HepG2 (cell line): ENCODE results near the gene ARF5.

Source experiments
- CTCF ChIP-seq: sonication (generic); formaldehyde crosslinking; IDR thresholded peaks from 2 replicates; pipeline ENCODE4 v1.5.0; 2020; ENCODE audit warnings: mild to moderate bottlenecking, missing genetic modification reagents, moderate library complexity
- DPF2 ChIP-seq: sonication (generic); formaldehyde crosslinking; IDR thresholded peaks from 2 replicates; pipeline ENCODE4 v1.4.0; 2020; ENCODE audit warnings: mild to moderate bottlenecking, low read depth, missing genetic modification reagents, borderline replicate concordance
- EP300 ChIP-seq, 3 experiments: sonication (generic) in 1 of 3; formaldehyde crosslinking in 1 of 3; IDR thresholded peaks; 2 replicates each; pipeline versions ENCODE4 v1.5.1 to v1.6.1; 2011 to 2020; ENCODE audit warnings: low read depth in 2 of 3, low read length in 2 of 3, borderline replicate concordance in 1 of 3, improper control_type of control experiment in 1 of 3, mild to moderate bottlenecking in 1 of 3, missing genetic modification reagents in 1 of 3, moderate library complexity in 1 of 3
- EZH2 ChIP-seq: conservative IDR thresholded peaks from 2 replicates; pipeline ENCODE4 v1.6.1; 2012; ENCODE audit warnings: mild to moderate bottlenecking, low read depth, low read length, moderate library complexity
- GTF2F1 ChIP-seq: fragments of 150-350 bp; IDR thresholded peaks from 2 replicates; pipeline ENCODE4 v1.6.1; 2014; ENCODE audit warnings: low read length
- HNF4G ChIP-seq, 2 experiments: sonication (generic) in 1 of 2; formaldehyde crosslinking in 1 of 2; IDR thresholded peaks; 2 replicates each; pipeline versions ENCODE4 v1.4.0 to v1.6.1; 2011 to 2020; ENCODE audit warnings: borderline replicate concordance in 2 of 2, low read depth in 2 of 2, mild to moderate bottlenecking in 2 of 2, low read length in 1 of 2, missing genetic modification reagents in 1 of 2, moderate library complexity in 1 of 2
- MYNN ChIP-seq: sonication (generic); formaldehyde crosslinking; IDR thresholded peaks from 2 replicates; pipeline ENCODE4 v1.4.0; 2020; ENCODE audit warnings: mild to moderate bottlenecking, low read depth, missing genetic modification reagents
- NFE2 ChIP-seq: sonication (generic); formaldehyde crosslinking; IDR thresholded peaks from 2 replicates; pipeline ENCODE4 v1.4.0; 2020; ENCODE audit warnings: missing genetic modification reagents
- NFYB ChIP-seq: sonication (generic); formaldehyde crosslinking; IDR thresholded peaks from 2 replicates; pipeline ENCODE4 v1.4.0; 2020; ENCODE audit warnings: missing genetic modification reagents
- PLSCR1 ChIP-seq: sonication (generic); formaldehyde crosslinking; IDR thresholded peaks from 2 replicates; pipeline ENCODE4 v1.5.0; 2020; ENCODE audit warnings: missing genetic modification reagents, mild to moderate bottlenecking, borderline replicate concordance
- SP5 ChIP-seq: IDR thresholded peaks from 2 replicates; pipeline ENCODE4 v1.6.1; 2016; ENCODE audit warnings: low read depth, borderline replicate concordance
- TRIM24 ChIP-seq: sonication (generic); formaldehyde crosslinking; IDR thresholded peaks from 2 replicates; pipeline ENCODE4 v1.8.0; 2022; ENCODE audit warnings: mild to moderate bottlenecking, missing genetic modification reagents

GRCh38 chr7:127625331-127625730 lies 37.1 kb downstream of the ARF5 start:
- no peak for TF ChIP-seq DPF2 (CRISPR knock-in tag)
- no peak for TF ChIP-seq SP5 (CRISPR knock-in tag)
- no peak for TF ChIP-seq EP300 (IDR thresholded peaks at IDR 0.05; ENCODE audit: low read depth in 2 of 2, low read length in 2 of 2)
- no peak for TF ChIP-seq EP300 (CRISPR knock-in tag; IDR thresholded peaks at IDR 0.05; ENCODE audit: borderline replicate concordance)
- no peak for TF ChIP-seq EZH2
- TF ChIP-seq PLSCR1: no peak
- TF ChIP-seq TRIM24 (CRISPR knock-in tag): no peak
- no peak for TF ChIP-seq GTF2F1
- no peak for TF ChIP-seq NFE2
- TF ChIP-seq NFYB: no peak
- no peak for TF ChIP-seq CTCF
- TF ChIP-seq MYNN (CRISPR knock-in tag): no peak
- TF ChIP-seq HNF4G (IDR thresholded peaks at IDR 0.05; ENCODE audit: borderline replicate concordance, low read depth, low read length): no peak
- TF ChIP-seq HNF4G (CRISPR knock-in tag; IDR thresholded peaks at IDR 0.05; ENCODE audit: borderline replicate concordance, low read depth): no peak
